Hematopoietic multipotent progenitor cell treated with erythropoietin and hydrocortisone succinate and interleukin-3 and kit ligand, for 15 days (in vitro differentiated cells): Measurements from ENCODE around the gene MORN3.
A peak's percentile ranks its signal among the peaks of the same experiment; 100 is the strongest.
"Not testable (repeated sequence)": the region's sequence is repeated elsewhere in the genome, so short reads cannot be mapped to it uniquely, and the experiment has no call there.

Experiments
- DNase-seq: peaks from one replicate; pipeline ENCODE4 v3.0.0-alpha.2; 2015; ENCODE audit warnings: low spot score

MORN3 gene, protein sequence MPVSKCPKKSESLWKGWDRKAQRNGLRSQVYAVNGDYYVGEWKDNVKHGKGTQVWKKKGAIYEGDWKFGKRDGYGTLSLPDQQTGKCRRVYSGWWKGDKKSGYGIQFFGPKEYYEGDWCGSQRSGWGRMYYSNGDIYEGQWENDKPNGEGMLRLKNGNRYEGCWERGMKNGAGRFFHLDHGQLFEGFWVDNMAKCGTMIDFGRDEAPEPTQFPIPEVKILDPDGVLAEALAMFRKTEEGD

DNA sequence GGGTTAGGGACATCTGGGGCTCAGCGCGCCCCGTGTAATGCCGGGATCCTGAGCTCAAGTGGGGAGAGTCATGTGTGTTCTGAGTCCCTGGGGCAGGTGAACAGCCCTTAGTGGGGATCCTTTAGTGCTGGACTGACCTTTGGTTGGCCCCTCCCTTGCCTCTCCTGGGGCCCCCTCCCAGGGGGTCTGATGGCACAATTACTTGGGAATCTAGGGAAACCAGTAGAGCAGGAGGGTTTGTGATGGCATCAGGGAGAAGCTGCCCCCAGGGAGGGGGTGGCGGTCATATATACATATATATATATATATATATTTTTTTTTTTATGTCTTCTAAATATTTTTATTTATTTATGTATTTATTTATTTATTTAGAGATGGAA lies at the start of gene MORN3:
Gene MORN3 (minus strand): TSS at position 134 of the 380 bp plus-strand sequence. CDS start 171 bp downstream, outside the sequence.
- DNase-seq, result no peak

DNA sequence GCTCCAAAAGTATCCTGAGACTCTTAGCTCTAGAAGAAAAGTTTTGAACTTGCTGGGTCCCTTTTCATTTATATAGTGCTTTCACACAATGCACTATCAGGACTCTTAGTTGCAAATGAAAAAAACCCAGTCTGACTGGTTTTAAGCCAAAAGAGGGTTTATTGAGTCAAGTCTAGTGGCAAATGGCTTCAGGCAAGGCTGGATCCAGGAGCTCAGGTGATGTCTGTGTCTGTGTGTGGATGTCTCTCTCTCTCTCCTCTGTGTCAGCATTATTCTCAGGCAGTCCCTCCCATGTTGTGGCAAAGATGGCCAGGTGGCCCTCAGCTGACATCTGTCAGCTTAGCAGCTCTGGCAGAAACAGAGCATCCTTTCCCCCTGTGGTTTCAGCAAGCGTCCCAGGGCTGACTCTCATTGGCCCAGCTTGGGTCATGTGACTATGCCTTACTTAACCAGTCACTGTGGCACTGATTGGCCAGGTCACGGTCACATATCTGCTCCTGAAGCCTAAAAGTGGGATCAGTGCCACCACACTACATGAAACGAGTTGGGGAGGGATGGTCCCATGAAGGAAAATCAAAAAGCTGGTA lies 49.3 kb upstream of the MORN3 start:
- DNase-seq, result no peak

- no peak for DNase-seq
Measured at GRCh38 chr12:121717041-121717699, 47.7 kb upstream of the MORN3 start.

- DNase-seq, result no peak
Measured at GRCh38 chr12:121715862-121716435, 46.5 kb upstream of the MORN3 start.

GRCh38 chr12:121715055-121715454 lies 45.6 kb upstream of the MORN3 start:
- not testable (repeated sequence) for DNase-seq

- DNase-seq, result peak; percentile 24
Measured at GRCh38 chr12:121713793-121714192, 44.3 kb upstream of the MORN3 start.

DNA sequence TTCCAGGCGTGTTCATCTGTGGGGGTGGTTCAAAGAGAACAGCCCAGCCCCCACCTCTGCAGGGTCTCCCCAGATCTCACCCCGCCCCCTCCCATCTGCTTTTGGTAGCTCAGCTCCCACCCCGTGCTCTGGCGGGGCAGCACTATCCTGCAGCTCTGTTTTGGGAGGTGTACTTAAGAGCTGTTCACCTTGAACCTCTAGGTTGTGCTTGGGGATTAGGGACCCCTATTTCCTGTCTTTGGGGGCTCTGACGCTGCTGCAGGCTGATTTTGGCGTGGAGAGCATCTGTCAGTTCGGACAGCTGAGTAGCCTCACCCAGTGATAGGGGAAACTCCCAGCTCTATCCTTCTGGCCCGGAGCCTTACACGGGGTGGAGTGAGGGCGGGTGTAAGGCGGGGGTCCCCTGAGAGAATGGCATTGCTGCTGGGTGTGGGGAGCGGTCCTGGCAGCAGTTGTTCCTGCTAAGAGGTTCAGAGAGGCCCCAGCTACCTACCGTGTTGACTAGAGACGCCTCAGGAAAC lies 43.9 kb upstream of the MORN3 start:
- peak; percentile 52 for DNase-seq

- peak; percentile 84 for DNase-seq
Measured at GRCh38 chr12:121712461-121713256, 43.2 kb upstream of the MORN3 start, which contains the start of gene TMEM120B. Gene TMEM120B (plus strand): TSS chr12:121712752. CDS start chr12:121712896, 144 bp downstream.

- DNase-seq, result peak; percentile 60
Measured at GRCh38 chr12:121712190-121712460, 42.7 kb upstream of the MORN3 start.

GRCh38 chr12:121711361-121712189 lies 42.1 kb upstream of the MORN3 start:
- DNase-seq, result no peak

GRCh38 chr12:121709478-121709961 lies 40.1 kb upstream of the MORN3 start:
- DNase-seq, result no peak

DNA sequence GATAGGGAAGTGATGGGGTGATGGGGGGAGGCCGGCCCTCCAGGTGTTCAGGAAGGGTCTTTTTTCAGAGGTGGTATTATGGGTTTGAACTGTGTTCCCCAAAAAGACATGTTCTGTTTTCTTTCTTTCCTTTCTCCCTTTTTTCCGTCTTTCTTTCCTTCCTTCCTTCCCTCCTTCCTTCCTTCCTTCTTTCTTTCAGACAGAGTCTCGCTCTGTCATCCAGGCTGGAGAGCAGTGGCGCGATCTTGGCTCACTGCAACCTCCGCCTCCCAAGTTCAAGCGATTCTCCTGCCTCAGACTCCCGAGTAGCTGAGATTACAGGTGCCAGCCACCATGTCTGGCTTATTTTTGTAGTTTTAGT lies 39.6 kb upstream of the MORN3 start:
- DNase-seq, result not testable (repeated sequence)

- DNase-seq, result no peak
Measured at GRCh38 chr12:121708313-121709063, 39.0 kb upstream of the MORN3 start.

DNA sequence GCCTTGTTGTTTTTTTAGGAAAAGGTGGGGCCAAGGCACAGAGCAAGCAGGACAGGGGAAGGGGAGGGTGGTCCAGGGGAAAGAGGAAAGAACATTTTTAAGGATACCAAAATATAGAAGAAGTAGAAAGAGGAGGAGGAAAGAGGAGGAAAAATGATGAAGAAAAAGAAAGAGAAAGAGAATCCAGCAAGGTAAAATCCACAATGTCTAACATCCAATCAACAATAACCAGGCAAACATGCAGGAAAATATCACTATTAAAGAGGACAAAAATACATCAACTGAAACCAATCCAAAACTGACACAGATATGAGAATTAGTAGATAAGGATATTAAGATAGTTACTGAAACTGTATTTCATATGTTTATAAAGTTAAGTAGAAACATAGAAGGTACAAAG lies 36.1 kb upstream of the MORN3 start:
- DNase-seq, result no peak

- DNase-seq, result no peak
Measured at GRCh38 chr12:121702944-121703343, 33.5 kb upstream of the MORN3 start.

- DNase-seq, result no peak
Measured at GRCh38 chr12:121701667-121702277, 32.3 kb upstream of the MORN3 start.

DNA sequence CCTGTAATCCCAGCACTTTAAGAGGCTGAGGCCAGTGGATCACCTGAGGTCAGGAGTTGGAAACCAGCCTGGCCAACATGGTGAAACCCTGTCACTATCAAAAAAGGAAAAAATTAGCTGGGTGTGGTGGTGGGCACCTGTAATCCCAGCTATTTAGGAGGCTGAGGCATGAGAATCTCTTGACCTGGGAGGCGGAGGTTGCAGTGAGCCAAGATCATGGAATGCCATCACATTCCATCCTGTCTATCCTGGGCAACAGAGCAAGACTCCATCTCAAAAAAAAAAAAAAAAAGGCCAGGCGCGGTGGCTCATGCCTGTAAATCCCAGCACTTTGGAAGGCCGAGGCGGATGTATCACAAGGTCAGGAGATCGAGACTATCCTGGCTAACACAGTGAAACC lies 28.4 kb upstream of the MORN3 start:
- DNase-seq, result not testable (repeated sequence)

- peak; percentile 82 for DNase-seq
Measured at GRCh38 chr12:121697093-121697698, 27.7 kb upstream of the MORN3 start.

DNA sequence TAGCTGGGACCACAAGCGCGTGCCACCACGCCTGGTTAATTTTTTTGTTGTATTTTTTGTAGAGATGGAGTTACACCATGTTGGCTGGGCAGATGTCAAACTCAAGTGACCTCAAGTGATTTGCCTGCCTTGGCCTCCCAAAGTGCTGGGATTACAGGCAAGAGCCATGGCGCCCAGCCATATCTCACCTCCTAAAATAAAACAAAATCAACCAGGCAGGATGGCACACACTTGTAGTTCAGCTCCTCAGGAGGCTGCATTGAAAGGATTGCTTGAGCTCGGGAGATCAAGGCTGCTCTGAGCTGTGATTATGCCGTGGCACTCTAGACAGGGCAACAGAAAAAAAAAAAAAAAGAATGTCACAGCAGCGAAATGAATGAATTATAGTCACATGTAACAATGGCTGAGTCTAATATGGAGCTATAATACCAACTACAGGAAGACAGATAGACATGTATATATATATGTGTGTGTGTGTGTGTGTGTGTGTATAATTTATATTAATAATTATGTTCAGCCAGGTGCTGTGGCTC lies 23.8 kb upstream of the MORN3 start:
- DNase-seq, result no peak
